Prostate gland (tissue), 2 donors: ENCODE results near the gene ALG3. TPM values are rescaled to one million over a fixed set of nuclear protein-coding genes. Genes with fewer than 3 reads are reported as not detected.

Experiments
- DNase-seq: peaks from one replicate; pipeline ENCODE4 v3.0.0-alpha.2; 2019; ENCODE audit warnings: low spot score
- H3K27ac ChIP-seq, 2 donors: fragments of 200-600 bp; sonication (generic); 2 replicates each; pipeline ENCODE4 v1.5.1; 2017 to 2019
- H3K27me3 ChIP-seq: fragments of 200-600 bp; sonication (generic); replicated peaks from 2 replicates; pipeline ENCODE4 v1.5.1; 2019; ENCODE audit not compliant: insufficient read depth
- H3K36me3 ChIP-seq, 2 donors: fragments of 200-600 bp; sonication (generic); 1 replicate in 1 of 2; 2 replicates in 1 of 2; pipeline versions ENCODE4 v1.5.1 to v1.8.1; 2017 to 2019
- H3K4me1 ChIP-seq: fragments of 200-600 bp; sonication (generic); replicated peaks from 2 replicates; pipeline ENCODE4 v1.5.1; 2019
- H3K4me3 ChIP-seq, 2 donors: fragments of 200-600 bp; sonication (generic); 2 replicates each; pipeline ENCODE4 v1.5.1; 2017 to 2019
- H3K9me3 ChIP-seq: fragments of 200-600 bp; sonication (generic); 2 replicates; pipeline ENCODE4 v1.5.1; 2017
- CTCF ChIP-seq, 4 experiments: fragments of 200-600 bp in 2 of 4; fragments of 450-650 bp in 2 of 4; sonication (generic) in 2 of 4; IDR thresholded peaks; 1 replicate in 3 of 4; 2 replicates in 1 of 4; pipeline ENCODE4 v1.5.1; 2016 to 2019; ENCODE audit warnings: antibody characterized with exemption in 4 of 4, mild to moderate bottlenecking in 2 of 4, moderate library complexity in 2 of 4
- POLR2A ChIP-seq: fragments of 450-650 bp; IDR thresholded peaks from one replicate; pipeline ENCODE4 v1.6.1; 2016; ENCODE audit warnings: antibody characterized with exemption, mild to moderate bottlenecking
- POLR2AphosphoS5 ChIP-seq: sonication (generic); formaldehyde crosslinking; IDR thresholded peaks from one replicate; pipeline ENCODE4 v1.6.1; 2017; ENCODE audit warnings: antibody characterized with exemption
- WGBS: methylation state at CpG from one replicate; pipeline ENCODE4 v1.1.5; 2018; 5-methylcytosine and 5-hydroxymethylcytosine counted together
- intact Hi-C: fragments of 100-400 bp; cut with DNase I; formaldehyde crosslinking; loops from one replicate; pipeline ENCODE4 v1.14.2; 2022
- total RNA-seq, 2 donors: library from RNA; depleted of rRNA; stranded (reverse); fragments of >200 nt; gene quantifications; one replicate each; pipeline ENCODE4 v1.1.0, GENCODE V29; 2016

Gene ALG3
- total RNA-seq, result 10 to 100 TPM; 78.4 to 79.4 TPM

GRCh38 chr3:184248454-184249411 is at the start of gene ALG3:
Gene ALG3 (minus strand): TSS chr3:184248962. CDS start chr3:184248940, 22 bp downstream.
- Histone ChIP-seq H3K36me3 (peaks cover 0 to 8% of the 10 kb centered on the region in 2 donors), H3K27me3 (no peaks in the 10 kb centered on the region), H3K4me1 (no peaks in the 10 kb centered on the region), H3K27ac (peak within 1 kb of the TSS; percentile 77 to 83), H3K9me3 (no peaks in the 10 kb centered on the region), H3K4me3 (peak within 1 kb of the TSS; percentile 81 to 97)
- TF ChIP-seq POLR2A, result peak; percentile 34
- peak; percentile 74 for TF ChIP-seq POLR2AphosphoS5
- peak in 1 of 4 experiments; percentile 15 for TF ChIP-seq CTCF (IDR thresholded peaks at IDR 0.05)
- intact Hi-C loops, result loop anchor here (2.0 to 5.0 kb wide), 2 partner anchors 114 to 351 kb away; partner anchors contain the start of gene EIF2B5
- DNase-seq, result peak; percentile 73
- under 1% methylated on average over 49 of the region's 49 CpGs for WGBS

GRCh38 chr3:184296616-184297015 is 47.9 kb upstream of the ALG3 start:
- Histone ChIP-seq H3K9me3 (no peaks in the 10 kb centered on the region), H3K27ac (no peak overlapping the region), H3K4me3 (no peak overlapping the region), H3K4me1 (peaks cover 5% of the 10 kb centered on the region), H3K27me3 (no peaks in the 10 kb centered on the region), H3K36me3 (peaks cover 0 to under 1% of the 10 kb centered on the region in 2 donors)
- no peak for DNase-seq
- intact Hi-C loops, result loop anchor here (5.0 kb wide), 2 partner anchors 66 to 124 kb away; partner anchors contain the start of genes AP2M1, CLCN2 and POLR2H
- no peak for TF ChIP-seq CTCF (IDR thresholded peaks at IDR 0.05)
- TF ChIP-seq POLR2A, result no peak
- TF ChIP-seq POLR2AphosphoS5, result no peak
- WGBS, result 82% methylated on average over 7 of the region's 7 CpGs

- H3K9me3 ChIP-seq, result no peaks in the 10 kb centered on the region
- H3K36me3 ChIP-seq, result no peaks in the 10 kb centered on the region
- H3K27ac ChIP-seq, result no peak overlapping the region
- 62% methylated on average over 3 of the region's 3 CpGs for whole genome bisulfite sequencing
- DNase-seq, result no peak
- TF ChIP-seq POLR2AphosphoS5 (no peak), CTCF (IDR thresholded peaks at IDR 0.05) (no peak), POLR2A (no peak)
- H3K4me3 ChIP-seq, result no peak overlapping the region
- H3K4me1 ChIP-seq, result peaks cover 5% of the 10 kb centered on the region
- intact Hi-C loops, result loop anchor here (5.0 kb wide), 2 partner anchors 67 to 123 kb away; partner anchors contain the start of genes AP2M1, CLCN2 and POLR2H
- H3K27me3 ChIP-seq, result no peaks in the 10 kb centered on the region
Observed at GRCh38 chr3:184295771-184296170, 47.0 kb upstream of the ALG3 start.

GRCh38 chr3:184291738-184292445 is 43.1 kb upstream of the ALG3 start:
- no peaks in the 10 kb centered on the region for H3K4me1 ChIP-seq
- no peak overlapping the region for H3K4me3 ChIP-seq
- H3K36me3 ChIP-seq, result no peaks in the 10 kb centered on the region
- intact Hi-C loops, result no loop called here
- WGBS, result 93% methylated on average over 21 of the region's 21 CpGs
- no peak overlapping the region for H3K27ac ChIP-seq
- TF ChIP-seq CTCF (IDR thresholded peaks at IDR 0.05), result no peak
- no peak for TF ChIP-seq POLR2A
- no peak for TF ChIP-seq POLR2AphosphoS5
- H3K9me3 ChIP-seq, result no peaks in the 10 kb centered on the region
- DNase-seq, result no peak
- no peaks in the 10 kb centered on the region for H3K27me3 ChIP-seq
